GM18861 (cell line): ENCODE results near the gene SMIM26.
A peak's percentile ranks its signal among the peaks of the same experiment; 100 is the strongest.

ENCODE experiments used
- ATAC-seq: cut with Tn5 transposase; IDR thresholded peaks from one replicate; pipeline ENCODE4 v1.9.1; 2021; ENCODE audit not compliant: unreplicated experiment

SMIM26 gene

DNA sequence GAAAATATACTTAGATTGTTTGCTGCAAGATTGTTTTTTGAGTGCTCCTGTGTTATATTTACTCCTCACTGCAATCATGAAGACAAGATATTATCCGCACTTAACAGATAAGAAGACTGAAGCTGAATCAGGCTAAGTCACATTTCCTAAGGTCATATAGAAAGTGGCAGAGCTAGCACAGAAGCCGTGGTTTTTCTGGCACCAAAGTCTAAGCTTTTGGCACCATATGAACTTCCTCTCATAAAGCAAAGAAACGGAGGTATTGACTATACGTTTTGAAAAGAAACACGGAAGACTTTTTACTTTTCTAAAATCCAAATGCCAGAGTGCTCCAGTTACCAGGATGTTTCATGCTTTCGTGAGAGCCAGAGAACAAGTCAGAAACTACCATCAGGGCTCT, 11.3 kb downstream of the SMIM26 start:
- no peak for ATAC-seq

DNA sequence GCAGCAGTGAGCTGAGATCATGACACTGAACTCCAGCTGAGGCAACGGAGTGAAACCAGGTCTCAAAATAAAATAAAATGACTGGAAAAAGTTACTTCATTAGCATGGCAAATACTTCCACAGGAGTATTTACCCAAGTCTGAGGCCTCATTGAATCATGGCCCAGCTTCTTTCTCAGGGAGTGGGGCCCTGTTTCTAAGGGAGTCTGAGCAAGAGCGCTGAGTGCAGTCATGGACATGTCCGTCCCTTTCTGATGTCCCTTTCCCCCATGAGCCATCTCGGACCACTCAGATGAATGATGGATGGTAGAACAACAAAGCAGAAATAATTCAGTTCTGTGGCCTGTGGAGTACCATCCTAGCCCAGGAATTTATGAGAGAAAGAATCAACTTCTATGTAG, 12.8 kb downstream of the SMIM26 start:
- no peak for ATAC-seq

DNA sequence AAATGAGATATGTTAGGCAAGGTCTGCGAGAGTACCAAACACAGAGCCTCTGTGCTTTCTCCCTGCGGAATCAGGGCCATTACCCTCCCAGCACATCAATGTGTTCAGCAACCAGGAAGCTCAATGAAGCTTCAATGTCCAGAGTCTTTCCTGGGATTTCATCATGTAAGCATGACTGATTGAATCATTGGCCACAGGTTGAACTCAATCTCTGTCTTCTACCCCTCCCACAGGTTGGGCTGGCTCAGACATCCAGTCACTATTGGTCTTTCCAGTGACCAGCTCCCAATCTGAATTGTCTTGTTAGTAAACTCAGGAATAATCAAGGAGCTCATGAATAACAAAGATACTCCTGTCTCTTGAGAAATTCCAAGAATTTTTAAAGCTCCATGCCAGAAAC, 17.9 kb downstream of the SMIM26 start:
- ATAC-seq, result no peak

DNA sequence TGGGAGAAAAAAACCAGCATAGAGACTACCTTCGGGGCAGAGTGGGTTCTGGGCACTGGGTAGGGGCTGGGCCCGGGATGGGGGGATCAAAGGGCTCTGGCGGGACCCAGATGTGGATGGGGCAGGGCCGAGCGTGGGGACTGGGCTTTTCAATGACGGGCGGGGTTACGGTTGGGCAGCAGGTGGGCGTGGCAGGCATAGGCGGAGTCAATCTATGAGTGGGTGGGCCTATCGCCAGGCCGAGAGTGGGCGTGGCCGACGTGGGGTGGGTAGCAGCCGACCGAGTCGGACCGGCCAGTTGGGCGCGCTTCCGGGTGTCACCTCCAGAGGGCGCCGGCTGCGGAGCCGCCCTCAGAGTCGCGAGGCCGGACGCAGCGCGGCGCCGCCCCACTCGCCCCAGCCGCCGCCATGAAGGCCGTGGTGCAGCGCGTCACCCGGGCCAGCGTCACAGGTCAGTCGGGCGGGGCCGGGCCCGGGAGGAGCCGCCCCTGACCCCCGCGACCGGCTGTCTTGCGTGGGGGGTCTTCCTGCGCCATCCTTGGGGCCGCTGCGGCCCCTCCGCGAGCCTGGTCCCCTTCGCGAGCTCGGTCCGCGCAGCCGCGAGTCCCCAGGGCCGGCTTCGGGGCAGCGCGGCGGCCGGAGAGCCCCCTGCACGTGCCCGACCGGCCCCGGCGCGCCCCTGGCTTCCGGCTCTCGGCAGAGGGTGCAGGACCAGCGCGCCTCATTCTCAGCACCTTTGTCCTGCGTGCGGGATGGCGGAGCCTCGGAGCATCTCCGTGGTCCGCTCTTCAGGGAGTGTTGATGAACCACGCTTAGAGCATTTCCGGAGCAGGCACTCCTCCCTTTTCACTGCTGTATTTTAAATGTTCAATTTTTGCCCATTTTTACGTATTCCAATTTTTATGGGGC, 20.7 kb downstream of the SMIM26 start, which contains the start of gene DTD1:
Gene DTD1 (plus strand): TSS at position 390 of the 909 bp plus-strand sequence. CDS start 19 bp downstream, at position 409.
- peak; percentile 83 for ATAC-seq

DNA sequence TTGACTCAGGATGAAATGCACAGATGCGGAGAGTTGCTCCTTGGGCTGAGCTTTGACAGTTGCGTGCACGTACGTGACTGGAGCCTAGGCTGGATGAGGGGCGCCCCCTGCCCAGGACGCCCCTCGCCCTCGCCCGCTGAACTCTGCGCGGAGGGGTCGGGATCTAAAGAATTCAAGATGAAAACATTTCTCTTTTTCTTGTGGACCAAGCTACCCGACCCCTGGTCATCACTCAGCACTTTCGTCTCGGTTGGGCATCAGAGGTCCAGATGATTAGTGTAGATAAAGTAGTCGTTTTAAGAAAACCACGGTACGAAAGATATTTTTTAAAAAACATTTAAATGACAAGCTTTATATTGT, 21.3 kb downstream of the SMIM26 start:
- no peak for ATAC-seq

DNA sequence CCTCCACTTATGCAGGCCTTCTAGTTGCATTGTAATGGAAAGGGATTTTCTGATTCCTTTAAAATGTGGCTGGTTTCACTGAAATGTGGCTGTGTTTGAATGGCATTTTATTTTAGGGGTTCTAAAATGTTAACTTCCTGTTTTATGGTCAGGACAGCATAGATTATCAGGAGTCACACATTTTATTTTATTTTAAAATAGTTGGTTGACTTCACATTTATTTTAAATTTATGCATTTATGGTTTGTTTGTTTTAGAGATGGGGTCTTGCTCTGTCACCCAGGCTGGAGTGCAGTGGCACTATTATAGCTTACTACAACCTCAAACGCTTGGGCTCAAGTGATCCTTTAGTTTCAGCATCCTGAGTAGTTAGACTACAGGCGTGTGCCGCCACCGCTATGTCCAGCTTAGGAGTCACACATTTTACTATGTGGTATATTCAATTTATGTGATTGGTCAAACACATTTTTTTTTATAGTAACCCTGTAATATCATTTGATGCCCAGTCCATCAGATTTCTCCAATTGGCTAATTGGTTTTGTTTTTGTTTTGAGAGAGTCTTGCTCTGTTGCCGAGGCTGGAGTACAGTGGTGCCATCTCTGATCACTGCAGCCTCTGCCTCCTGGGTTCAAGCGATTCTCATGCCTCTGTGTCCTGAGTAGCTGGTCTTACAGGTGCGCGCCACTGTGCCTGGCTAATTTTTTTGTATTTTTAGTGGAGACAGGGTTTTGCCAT, 22.9 kb downstream of the SMIM26 start:
- ATAC-seq, result no peak

DNA sequence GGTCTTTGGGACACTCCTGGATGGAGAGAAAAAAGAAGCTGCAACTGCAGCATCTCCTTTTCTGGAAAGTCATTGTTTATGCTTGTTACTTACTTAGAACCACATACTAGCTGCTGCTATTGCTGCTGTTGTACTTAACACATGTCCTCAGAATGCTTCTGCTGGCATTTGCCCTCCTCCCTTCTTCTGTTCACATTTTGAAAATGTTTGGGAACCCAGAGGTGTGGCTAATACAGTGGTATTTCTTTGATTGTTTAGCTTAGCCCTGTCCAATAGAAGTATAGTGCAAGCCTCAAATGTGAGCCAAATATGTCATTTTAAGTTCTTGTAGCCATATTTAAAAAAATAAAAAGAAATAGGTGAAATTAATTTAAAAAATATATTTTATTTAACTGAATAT, 29.0 kb downstream of the SMIM26 start:
- ATAC-seq, result no peak

DNA sequence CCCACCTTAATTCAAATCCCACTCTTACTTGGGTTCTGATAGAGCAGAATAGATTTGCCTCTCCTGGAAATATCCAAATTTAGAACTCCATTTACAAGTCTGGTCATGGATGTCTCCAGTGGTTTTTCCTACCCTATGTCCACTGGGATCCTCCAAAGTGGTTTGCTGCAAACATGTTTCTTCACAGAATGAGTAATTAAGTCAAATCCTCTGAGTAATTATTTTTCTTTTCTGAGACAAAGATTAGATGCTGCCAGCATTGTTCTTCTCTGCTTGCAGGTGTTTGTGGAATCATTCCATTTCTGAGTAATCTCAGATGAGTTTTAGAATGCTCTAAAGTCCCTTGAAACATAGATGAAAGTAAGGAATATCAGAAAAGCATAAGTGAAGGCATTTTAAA, 42.5 kb downstream of the SMIM26 start:
- no peak for ATAC-seq

DNA sequence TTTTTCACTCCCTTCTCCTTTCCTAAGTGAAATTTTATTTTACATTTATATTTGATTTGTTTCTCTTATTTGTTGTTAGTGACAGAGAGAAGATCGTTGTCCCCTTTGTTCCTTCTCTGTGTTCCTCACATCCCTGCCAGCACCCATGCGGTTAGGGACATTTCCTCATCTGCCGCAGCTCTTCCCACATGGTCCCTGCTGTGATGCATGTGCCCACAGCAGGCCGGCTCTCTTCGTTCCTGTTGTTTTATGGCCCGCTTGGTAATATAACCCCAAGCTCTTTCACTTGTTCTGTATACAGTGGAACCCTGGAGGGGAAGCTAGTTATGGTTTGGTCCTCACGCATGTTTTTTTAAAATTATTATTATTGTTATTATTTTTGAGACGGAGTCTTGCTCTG, 44.3 kb downstream of the SMIM26 start:
- ATAC-seq, result no peak

DNA sequence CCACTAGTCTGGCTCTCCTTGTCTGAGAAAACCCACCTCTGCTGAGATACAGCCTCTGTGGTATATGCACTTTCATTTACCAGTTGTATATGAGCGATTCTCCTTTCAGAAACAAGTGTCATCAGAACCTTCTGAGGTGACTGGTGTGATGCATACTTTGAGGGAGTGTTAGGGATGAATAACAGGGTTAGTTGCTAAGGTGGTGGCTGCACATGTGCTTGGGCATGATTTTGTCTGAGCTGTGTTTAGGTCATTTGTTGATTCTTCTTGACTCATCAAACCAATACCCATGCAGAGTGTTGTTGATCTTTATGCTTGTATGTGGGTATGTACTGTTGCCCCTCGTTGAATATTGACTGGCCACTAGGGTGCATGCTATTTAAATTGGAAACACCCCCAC, 46.3 kb downstream of the SMIM26 start:
- no peak for ATAC-seq

DNA sequence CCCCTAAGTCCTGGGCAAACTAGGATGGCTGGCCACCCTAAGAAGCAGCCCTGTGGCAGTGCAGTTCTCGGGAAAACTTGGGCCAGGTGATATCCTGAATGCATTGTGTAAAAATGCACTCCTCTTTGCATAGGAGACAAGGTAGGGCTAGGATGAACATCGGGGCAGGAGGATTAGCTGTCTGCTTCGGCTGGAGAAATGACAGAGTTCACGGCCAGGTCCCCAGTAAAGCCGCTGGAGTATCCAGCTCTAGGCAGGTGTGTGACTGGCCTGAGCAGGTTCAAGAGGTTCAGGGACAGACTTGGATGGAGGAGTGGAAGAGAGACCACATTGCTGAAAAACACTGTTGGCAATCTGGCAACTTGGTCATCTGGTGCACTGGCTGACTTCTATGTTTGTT, 47.0 kb downstream of the SMIM26 start:
- no peak for ATAC-seq

DNA sequence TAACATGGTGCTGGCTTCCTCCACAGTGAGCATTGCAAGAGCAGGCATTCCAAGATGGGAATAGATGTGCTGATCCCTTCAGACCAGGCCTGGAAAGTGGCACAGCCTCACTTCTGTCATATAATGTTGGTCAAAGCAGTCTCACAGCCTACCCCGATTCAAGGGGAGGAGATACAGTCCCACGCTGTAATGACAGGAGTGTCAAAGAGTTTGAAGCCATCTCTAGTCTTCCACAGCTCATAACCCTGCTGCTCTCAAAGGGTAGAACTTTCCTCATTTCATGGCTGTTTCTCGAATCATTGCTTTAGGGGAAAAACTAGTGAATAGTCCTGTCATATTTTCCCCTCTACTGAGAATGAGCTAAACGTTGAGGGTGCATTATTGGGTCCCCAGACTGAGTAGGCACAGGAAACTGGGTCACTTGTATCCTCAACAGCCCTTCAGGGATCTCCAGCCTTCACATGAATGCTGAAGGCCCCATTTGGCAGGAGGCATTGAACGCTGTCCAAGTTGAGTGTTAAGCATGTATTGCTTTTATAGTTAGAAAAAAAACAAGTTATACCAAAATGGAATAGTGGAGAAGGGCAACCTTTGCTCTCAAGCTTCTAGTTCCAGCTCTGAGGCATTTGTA, 47.9 kb downstream of the SMIM26 start:
- no peak for ATAC-seq
